H9 (cell line): Measurements from ENCODE around the gene ZNRF3. TPM values are rescaled to one million over a fixed set of nuclear protein-coding genes. Genes with fewer than 3 reads are reported as not detected.

Experiments
- DNase-seq: peaks from one replicate; pipeline ENCODE4 v3.0.0-alpha.2; 2017
- H2AFZ ChIP-seq: one replicate; pipeline ENCODE4 v1.6.1; 2013; ENCODE audit warnings: mild to moderate bottlenecking, low read length, control low read depth, moderate library complexity
- H2AK5ac ChIP-seq: 2 replicates; pipeline ENCODE4 v1.6.1; 2013; ENCODE audit warnings: low read length, control low read depth, mixed read lengths; ENCODE audit not compliant: insufficient read length
- H2BK120ac ChIP-seq: one replicate; pipeline ENCODE4 v1.6.1; 2013; ENCODE audit warnings: low read depth, mild to moderate bottlenecking, low read length, control low read depth, inconsistent platforms; ENCODE audit not compliant: poor library complexity, severe bottlenecking
- H2BK12ac ChIP-seq: 2 replicates; pipeline ENCODE4 v1.6.1; 2013; ENCODE audit warnings: low read length, control low read depth, mixed read lengths, low read depth; ENCODE audit not compliant: insufficient read length
- H2BK15ac ChIP-seq: 2 replicates; pipeline ENCODE4 v1.6.1; 2013; ENCODE audit warnings: low read depth, low read length, control low read depth
- H2BK20ac ChIP-seq: one replicate; pipeline ENCODE4 v1.6.1; 2013; ENCODE audit warnings: low read depth, mild to moderate bottlenecking, low read length, control low read depth, inconsistent platforms; ENCODE audit not compliant: poor library complexity, severe bottlenecking
- H2BK5ac ChIP-seq: 2 replicates; pipeline ENCODE4 v1.6.1; 2013; ENCODE audit warnings: low read length, control low read depth, mixed read lengths; ENCODE audit not compliant: insufficient read length
- H3K14ac ChIP-seq: 2 replicates; pipeline ENCODE4 v1.6.1; 2013; ENCODE audit warnings: low read length, control low read depth; ENCODE audit not compliant: insufficient read depth
- H3K18ac ChIP-seq: 2 replicates; pipeline ENCODE4 v1.6.1; 2013; ENCODE audit warnings: low read depth, mild to moderate bottlenecking, mixed read lengths, low read length, control low read depth; ENCODE audit not compliant: insufficient read length
- H3K23ac ChIP-seq: 2 replicates; pipeline ENCODE4 v1.6.1; 2013; ENCODE audit warnings: low read length, control low read depth, mixed read lengths, low read depth; ENCODE audit not compliant: insufficient read length
- H3K23me2 ChIP-seq: 2 replicates; pipeline ENCODE4 v1.6.1; 2013; ENCODE audit warnings: low read depth, mild to moderate bottlenecking, mixed read lengths, low read length, control low read depth; ENCODE audit not compliant: insufficient read length, poor library complexity, severe bottlenecking
- H3K27ac ChIP-seq: 2 replicates; pipeline ENCODE4 v1.5.1; 2013; ENCODE audit warnings: low read length, control low read depth, mixed read lengths, low read depth; ENCODE audit not compliant: insufficient read length
- H3K27me3 ChIP-seq: 2 replicates; pipeline ENCODE4 v1.6.1; 2013; ENCODE audit warnings: low read length, control low read depth, inconsistent platforms; ENCODE audit not compliant: insufficient read depth
- H3K4ac ChIP-seq: 2 replicates; pipeline ENCODE4 v1.6.1; 2013; ENCODE audit warnings: low read depth, mild to moderate bottlenecking, control low read depth, inconsistent platforms, low read length, moderate library complexity
- H3K4me1 ChIP-seq: 2 replicates; pipeline ENCODE4 v1.6.1; 2013; ENCODE audit warnings: low read length, control low read depth, inconsistent platforms; ENCODE audit not compliant: insufficient read depth
- H3K4me2 ChIP-seq: 2 replicates; pipeline ENCODE4 v1.6.1; 2013; ENCODE audit warnings: low read length, control low read depth, mixed read lengths; ENCODE audit not compliant: insufficient read length, insufficient read depth
- H3K56ac ChIP-seq: 2 replicates; pipeline ENCODE4 v1.6.1; 2013; ENCODE audit warnings: low read depth, mild to moderate bottlenecking, mixed read lengths, low read length, control low read depth; ENCODE audit not compliant: insufficient read length
- H3K79me1 ChIP-seq: 2 replicates; pipeline ENCODE4 v1.6.1; 2013; ENCODE audit warnings: low read depth, mild to moderate bottlenecking, moderate library complexity, low read length, control low read depth, inconsistent platforms; ENCODE audit not compliant: insufficient read depth, poor library complexity, severe bottlenecking
- H3K79me2 ChIP-seq: 2 replicates; pipeline ENCODE4 v1.6.1; 2013; ENCODE audit warnings: low read length, control low read depth, inconsistent platforms; ENCODE audit not compliant: insufficient read depth
- H3K9ac ChIP-seq: 2 replicates; pipeline ENCODE4 v1.6.1; 2013; ENCODE audit warnings: low read length, control low read depth, mixed read lengths; ENCODE audit not compliant: insufficient read length; ENCODE audit errors: extremely low read depth
- H3K9me3 ChIP-seq: one replicate; pipeline ENCODE4 v1.6.1; 2013; ENCODE audit warnings: low read depth, low read length, inconsistent platforms; ENCODE audit not compliant: control insufficient read depth
- H3T11ph ChIP-seq: one replicate; pipeline ENCODE4 v1.6.1; 2013; ENCODE audit warnings: mild to moderate bottlenecking, low read length, control low read depth, inconsistent platforms
- H4K20me1 ChIP-seq: one replicate; pipeline ENCODE4 v1.6.1; 2013; ENCODE audit not compliant: control insufficient read depth, insufficient read length, insufficient read depth
- H4K5ac ChIP-seq: 2 replicates; pipeline ENCODE4 v1.6.1; 2013; ENCODE audit warnings: low read depth, mild to moderate bottlenecking, mixed read lengths, low read length, control low read depth; ENCODE audit not compliant: insufficient read length
- H4K8ac ChIP-seq: replicated peaks from 2 replicates; pipeline ENCODE4 v1.6.1; 2013; ENCODE audit warnings: low read length, control low read depth, mixed read lengths, low read depth; ENCODE audit not compliant: insufficient read length
- H4K91ac ChIP-seq: 2 replicates; pipeline ENCODE4 v1.6.1; 2013; ENCODE audit warnings: low read depth, mild to moderate bottlenecking, moderate library complexity, mixed read lengths, low read length, control low read depth; ENCODE audit not compliant: insufficient read length
- H3K27ac Mint-ChIP-seq, 3 experiments: 2 replicates in 2 of 3; 3 replicates in 1 of 3; pipeline ENCODE4 v1.8.0; 2020 to 2021; ENCODE audit warnings: mixed read lengths in 3 of 3, mild to moderate bottlenecking in 1 of 3, moderate library complexity in 1 of 3
- H3K27me3 Mint-ChIP-seq: 2 replicates; pipeline ENCODE4 v1.8.0; 2021; ENCODE audit warnings: low read depth, mild to moderate bottlenecking, moderate library complexity, mixed read lengths
- H3K36me3 Mint-ChIP-seq, 3 experiments: 2 replicates in 2 of 3; 3 replicates in 1 of 3; pipeline ENCODE4 v1.8.0; 2020 to 2021; ENCODE audit warnings: low read depth in 3 of 3, mixed read lengths in 3 of 3; ENCODE audit not compliant: insufficient read depth in 1 of 3
- H3K4me1 Mint-ChIP-seq, 2 experiments: 2 replicates each; pipeline ENCODE4 v1.8.0; 2020; ENCODE audit warnings: mixed read lengths in 2 of 2
- H3K4me3 Mint-ChIP-seq, 2 experiments: 2 replicates in 1 of 2; 3 replicates in 1 of 2; pipeline ENCODE4 v1.8.0; 2020 to 2021; ENCODE audit warnings: mild to moderate bottlenecking in 2 of 2, mixed read lengths in 2 of 2, moderate library complexity in 1 of 2
- H3K9me3 Mint-ChIP-seq, 2 experiments: 2 replicates in 1 of 2; 3 replicates in 1 of 2; pipeline ENCODE4 v1.8.0; 2020; ENCODE audit warnings: mild to moderate bottlenecking in 2 of 2, mixed read lengths in 2 of 2, moderate library complexity in 1 of 2
- WGBS: extraction: QIAGEN DNeasy Blood & Tissue Kit; methylation state at CpG from one replicate; pipeline ENCODE4 v1.1.7; 2013; ENCODE audit warnings: missing lambda C conversion rate, low lambda C conversion rate, mixed read lengths; ENCODE audit not compliant: insufficient read length; ENCODE audit errors: extremely low coverage; 5-methylcytosine and 5-hydroxymethylcytosine counted together
- total RNA-seq: library from RNA; stranded (reverse); gene quantifications from 2 replicates; pipeline ENCODE4 v1.2.1, GENCODE V29; 2021
- TF ChIP-seq, protein P1 (sequence below): fragments of 200-600 bp; sonication (generic); conservative IDR thresholded peaks from 3 replicates; pipeline ENCODE4 v1.8.0; 2021; ENCODE audit warnings: antibody characterized with exemption, mild to moderate bottlenecking

ZNRF3 gene
- total RNA-seq, 1 experiment from 2014 or later: 20.6 TPM

DNA sequence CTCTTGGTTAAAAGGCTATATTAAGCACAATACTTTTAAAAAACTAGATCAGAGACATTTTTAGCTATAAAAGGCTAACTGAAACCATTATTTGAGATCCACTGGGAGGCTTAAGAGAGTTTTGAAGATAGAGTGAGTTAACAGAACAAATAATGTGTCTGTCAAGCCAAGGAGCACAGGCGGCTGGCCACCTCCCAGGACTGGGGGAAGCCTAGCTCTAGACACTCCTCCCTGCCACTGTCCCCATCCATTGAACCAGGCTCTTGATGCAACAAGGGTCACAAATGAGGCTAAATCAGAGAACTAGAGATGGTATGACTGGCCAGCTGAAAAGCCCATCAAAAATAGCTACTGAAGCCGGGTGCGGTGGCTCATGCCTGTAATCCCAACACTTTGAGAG lies 115.3 kb downstream of the ZNRF3 start:
- no peak overlapping the region for H4K8ac ChIP-seq

More for the DNA sequence above, 115.3 kb downstream of the ZNRF3 start:
- H2BK12ac ChIP-seq: peak overlapping the region; percentile 89
- no peak overlapping the region for H3K14ac ChIP-seq
- Mint-ChIP-seq H3K27me3 (no peaks in the 10 kb centered on the region; the same call in 1 of the 2 replicates), H3K27ac (peak overlapping the region; percentile 57 to 94 (median 62); a peak in 4 of 7 replicates), H3K4me3 (no peak overlapping the region), H3K36me3 (peaks cover 10 to 29% (median 14%) of the 10 kb centered on the region in 3 experiments), H3K4me1 (peaks cover 50 to 52% of the 10 kb centered on the region in 2 experiments), H3K9me3 (no peaks in the 10 kb centered on the region)
- no peaks in the 10 kb centered on the region for H3K79me2 ChIP-seq
- H3K79me1 ChIP-seq: peaks cover 3% of the 10 kb centered on the region
- H2BK120ac ChIP-seq: no peak overlapping the region
- peaks cover 17% of the 10 kb centered on the region for H3K4me1 ChIP-seq
- no peaks in the 10 kb centered on the region for H3K27me3 ChIP-seq
- no peak overlapping the region for H3K4me2 ChIP-seq
- H3K18ac ChIP-seq: no peak overlapping the region
- no peak overlapping the region for H3K27ac ChIP-seq
- no peak overlapping the region for H4K91ac ChIP-seq
- TF ChIP-seq, protein P1, sequence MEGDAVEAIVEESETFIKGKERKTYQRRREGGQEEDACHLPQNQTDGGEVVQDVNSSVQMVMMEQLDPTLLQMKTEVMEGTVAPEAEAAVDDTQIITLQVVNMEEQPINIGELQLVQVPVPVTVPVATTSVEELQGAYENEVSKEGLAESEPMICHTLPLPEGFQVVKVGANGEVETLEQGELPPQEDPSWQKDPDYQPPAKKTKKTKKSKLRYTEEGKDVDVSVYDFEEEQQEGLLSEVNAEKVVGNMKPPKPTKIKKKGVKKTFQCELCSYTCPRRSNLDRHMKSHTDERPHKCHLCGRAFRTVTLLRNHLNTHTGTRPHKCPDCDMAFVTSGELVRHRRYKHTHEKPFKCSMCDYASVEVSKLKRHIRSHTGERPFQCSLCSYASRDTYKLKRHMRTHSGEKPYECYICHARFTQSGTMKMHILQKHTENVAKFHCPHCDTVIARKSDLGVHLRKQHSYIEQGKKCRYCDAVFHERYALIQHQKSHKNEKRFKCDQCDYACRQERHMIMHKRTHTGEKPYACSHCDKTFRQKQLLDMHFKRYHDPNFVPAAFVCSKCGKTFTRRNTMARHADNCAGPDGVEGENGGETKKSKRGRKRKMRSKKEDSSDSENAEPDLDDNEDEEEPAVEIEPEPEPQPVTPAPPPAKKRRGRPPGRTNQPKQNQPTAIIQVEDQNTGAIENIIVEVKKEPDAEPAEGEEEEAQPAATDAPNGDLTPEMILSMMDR: no peak
- H2BK15ac ChIP-seq: peak overlapping the region; percentile 19; the same call in 1 of the 2 replicates
- DNase-seq: no peak
- no CpG with 5 or more reads among the region's 3 CpGs for WGBS
- H4K5ac ChIP-seq: no peak overlapping the region
- no peak overlapping the region for H2BK5ac ChIP-seq
- no peaks in the 10 kb centered on the region for H3K23me2 ChIP-seq
- H2BK20ac ChIP-seq: no peak overlapping the region
- no peak overlapping the region for H2AK5ac ChIP-seq
- no peak overlapping the region for H3T11ph ChIP-seq
- H3K56ac ChIP-seq: no peak overlapping the region
- H3K9me3 ChIP-seq: no peaks in the 10 kb centered on the region
- no peak overlapping the region for H2AFZ ChIP-seq
- no peak overlapping the region for H3K23ac ChIP-seq
- H3K9ac ChIP-seq: no peak overlapping the region
- no peaks in the 10 kb centered on the region for H4K20me1 ChIP-seq
- H3K4ac ChIP-seq: no peak overlapping the region
